Vagina (tissue), 2 donors: Measurements from ENCODE around the gene LAIR1.

ENCODE experiments used
- POLR2A ChIP-seq, 2 donors: fragments of 450-650 bp; IDR thresholded peaks; one replicate each; pipeline ENCODE4 v1.6.1; 2017; ENCODE audit warnings: antibody characterized with exemption in 2 of 2, mild to moderate bottlenecking in 2 of 2, moderate library complexity in 2 of 2
- POLR2AphosphoS5 ChIP-seq, 2 donors: sonication (generic); formaldehyde crosslinking; IDR thresholded peaks; one replicate each; pipeline ENCODE4 v1.9.0; 2017; ENCODE audit warnings: antibody characterized with exemption in 2 of 2, mild to moderate bottlenecking in 2 of 2, low read depth in 1 of 2; ENCODE audit not compliant: insufficient read depth in 1 of 2

DNA sequence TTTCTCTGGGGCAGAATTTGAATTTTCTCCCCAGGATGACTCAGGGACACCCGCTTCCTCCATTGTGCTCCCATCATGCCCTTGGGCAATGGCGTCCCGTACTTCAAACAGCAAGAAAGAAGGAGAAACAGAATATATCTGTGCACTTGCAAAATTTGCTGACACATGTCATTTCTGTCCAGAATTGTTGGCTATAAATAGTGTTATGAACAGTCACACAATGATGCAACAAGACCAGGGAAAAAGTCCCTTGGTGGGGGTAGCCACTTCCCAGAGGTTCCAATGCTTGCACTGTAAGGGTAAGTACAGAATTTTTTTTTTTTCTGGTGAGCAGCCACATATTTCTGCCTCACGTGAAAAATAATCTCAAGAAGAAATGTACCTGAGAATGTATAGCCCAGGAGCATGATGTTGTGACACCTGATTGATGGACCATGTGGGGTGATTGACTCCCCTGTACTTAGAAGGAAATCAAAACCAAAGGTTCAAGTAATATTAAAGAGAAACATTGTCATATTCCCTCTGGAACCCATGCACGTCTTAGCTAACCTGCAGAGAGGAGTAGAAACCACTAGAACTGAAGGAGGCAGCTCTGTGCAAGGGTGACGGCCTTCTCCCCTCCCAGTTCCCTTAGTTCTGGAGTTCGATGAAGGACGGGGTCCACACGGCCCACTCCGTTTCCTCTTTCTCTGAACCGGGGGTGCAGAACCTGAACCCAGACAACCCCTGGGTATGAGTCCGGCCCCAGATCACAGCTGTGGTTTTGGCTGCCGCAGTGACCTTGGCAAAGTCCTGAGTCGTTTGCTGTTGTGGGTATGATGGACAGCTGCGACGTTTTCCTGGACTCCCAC, 9.3 kb upstream of the LAIR1 start:
- no peak for TF ChIP-seq POLR2AphosphoS5 (IDR thresholded peaks at IDR 0.05; ENCODE audit: insufficient read depth in 1 of 2, low read depth in 1 of 2)
- no peak for TF ChIP-seq POLR2A (IDR thresholded peaks at IDR 0.05)
